ENCODE data around the gene POLD1. TPM values are rescaled to one million over a fixed set of nuclear protein-coding genes. Genes with fewer than 3 reads are reported as not detected.
A peak's percentile ranks its signal among the peaks of the same experiment; 100 is the strongest.

POLD1 gene
- polyA plus RNA-seq, 3 donors: 9.3 to 22.4 (median 15.6) TPM

DNA sequence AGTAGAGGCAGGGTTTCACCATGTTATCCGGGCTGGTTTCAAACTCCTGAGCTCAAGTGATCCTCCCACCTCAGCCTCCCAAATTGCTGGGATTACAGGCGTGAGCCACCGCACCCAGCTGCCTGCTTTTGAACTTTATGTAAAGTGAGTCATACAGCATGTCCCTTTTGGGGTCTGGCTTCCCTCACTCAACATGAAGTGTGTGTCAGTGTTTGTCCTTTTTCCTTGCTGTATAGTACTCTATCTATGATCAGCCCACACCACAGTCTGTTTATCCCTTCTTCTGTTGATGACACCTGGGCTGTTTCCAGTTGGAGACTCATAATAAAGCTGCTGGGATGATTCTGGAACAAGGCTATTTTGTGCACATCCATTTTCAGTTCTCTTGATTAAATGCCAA lies 36.7 kb downstream of the POLD1 start:
- H3K9me3 Mint-ChIP-seq: peaks cover 0 to 5% (median 2%) of the 10 kb centered on the region in 7 donors
- Histone ChIP-seq H3K36me3 (replicated peaks in 1 of 2; ENCODE audit: control insufficient read depth in 1 of 2, insufficient read depth in 2 of 2, low read length in 2 of 2) (no peaks in the 10 kb centered on the region), H3K9ac (ENCODE audit: insufficient read depth, low read length, poor library complexity, severe bottlenecking) (no peak overlapping the region), H3K4me2 (replicated peaks; ENCODE audit: extremely low read depth, low read length, poor library complexity, severe bottlenecking) (no peak overlapping the region), H3K27ac (ENCODE audit: low read depth in 1 of 2, low read length in 2 of 2) (no peak overlapping the region), H3K4me1 (ENCODE audit: control insufficient read depth in 1 of 2, insufficient read depth in 2 of 2, low read length in 2 of 2) (peaks cover 28 to 35% of the 10 kb centered on the region in 2 donors), H3K79me2 (ENCODE audit: insufficient read depth, low read length) (no peaks in the 10 kb centered on the region), H2AFZ (ENCODE audit: insufficient read depth, low read depth, low read length, poor library complexity, severe bottlenecking) (no peak overlapping the region), H4K20me1 (ENCODE audit: insufficient read depth, low read length) (no peaks in the 10 kb centered on the region), H3K4me3 (replicated peaks in 1 of 3; ENCODE audit: low read depth in 2 of 3, low read length in 3 of 3) (no peak overlapping the region), H3K9me3 (replicated peaks in 1 of 2; ENCODE audit: control insufficient read depth in 1 of 2, insufficient read depth in 1 of 2, low read length in 2 of 2) (no peaks in the 10 kb centered on the region), H3K27me3 (ENCODE audit: control insufficient read depth in 2 of 2, insufficient read depth in 2 of 2, low read length in 2 of 2) (peaks cover 5 to 21% of the 10 kb centered on the region in 2 donors)
- no peak for DNase-seq
- WGBS (ENCODE audit: insufficient coverage): no CpG with 5 or more reads among the region's 3 CpGs
- intact Hi-C loops (cut with micrococcal nuclease): no loop called here
- peak overlapping the region in 1 of 2 donors; percentile 27 for H3K4me3 Mint-ChIP-seq
- H3K4me1 Mint-ChIP-seq: peaks cover 23% of the 10 kb centered on the region
- peaks cover 0 to 8% of the 10 kb centered on the region in 2 donors for H3K36me3 Mint-ChIP-seq
- peaks cover 26 to 30% (median 27%) of the 10 kb centered on the region in 3 donors for H3K27me3 Mint-ChIP-seq (ENCODE audit: low read depth in 3 of 3)
- TF ChIP-seq, protein P1, sequence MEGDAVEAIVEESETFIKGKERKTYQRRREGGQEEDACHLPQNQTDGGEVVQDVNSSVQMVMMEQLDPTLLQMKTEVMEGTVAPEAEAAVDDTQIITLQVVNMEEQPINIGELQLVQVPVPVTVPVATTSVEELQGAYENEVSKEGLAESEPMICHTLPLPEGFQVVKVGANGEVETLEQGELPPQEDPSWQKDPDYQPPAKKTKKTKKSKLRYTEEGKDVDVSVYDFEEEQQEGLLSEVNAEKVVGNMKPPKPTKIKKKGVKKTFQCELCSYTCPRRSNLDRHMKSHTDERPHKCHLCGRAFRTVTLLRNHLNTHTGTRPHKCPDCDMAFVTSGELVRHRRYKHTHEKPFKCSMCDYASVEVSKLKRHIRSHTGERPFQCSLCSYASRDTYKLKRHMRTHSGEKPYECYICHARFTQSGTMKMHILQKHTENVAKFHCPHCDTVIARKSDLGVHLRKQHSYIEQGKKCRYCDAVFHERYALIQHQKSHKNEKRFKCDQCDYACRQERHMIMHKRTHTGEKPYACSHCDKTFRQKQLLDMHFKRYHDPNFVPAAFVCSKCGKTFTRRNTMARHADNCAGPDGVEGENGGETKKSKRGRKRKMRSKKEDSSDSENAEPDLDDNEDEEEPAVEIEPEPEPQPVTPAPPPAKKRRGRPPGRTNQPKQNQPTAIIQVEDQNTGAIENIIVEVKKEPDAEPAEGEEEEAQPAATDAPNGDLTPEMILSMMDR (IDR thresholded peaks at IDR 0.05): no peak
- H3K27ac Mint-ChIP-seq: peak overlapping the region in 1 of 7 donors; percentile 6

DNA sequence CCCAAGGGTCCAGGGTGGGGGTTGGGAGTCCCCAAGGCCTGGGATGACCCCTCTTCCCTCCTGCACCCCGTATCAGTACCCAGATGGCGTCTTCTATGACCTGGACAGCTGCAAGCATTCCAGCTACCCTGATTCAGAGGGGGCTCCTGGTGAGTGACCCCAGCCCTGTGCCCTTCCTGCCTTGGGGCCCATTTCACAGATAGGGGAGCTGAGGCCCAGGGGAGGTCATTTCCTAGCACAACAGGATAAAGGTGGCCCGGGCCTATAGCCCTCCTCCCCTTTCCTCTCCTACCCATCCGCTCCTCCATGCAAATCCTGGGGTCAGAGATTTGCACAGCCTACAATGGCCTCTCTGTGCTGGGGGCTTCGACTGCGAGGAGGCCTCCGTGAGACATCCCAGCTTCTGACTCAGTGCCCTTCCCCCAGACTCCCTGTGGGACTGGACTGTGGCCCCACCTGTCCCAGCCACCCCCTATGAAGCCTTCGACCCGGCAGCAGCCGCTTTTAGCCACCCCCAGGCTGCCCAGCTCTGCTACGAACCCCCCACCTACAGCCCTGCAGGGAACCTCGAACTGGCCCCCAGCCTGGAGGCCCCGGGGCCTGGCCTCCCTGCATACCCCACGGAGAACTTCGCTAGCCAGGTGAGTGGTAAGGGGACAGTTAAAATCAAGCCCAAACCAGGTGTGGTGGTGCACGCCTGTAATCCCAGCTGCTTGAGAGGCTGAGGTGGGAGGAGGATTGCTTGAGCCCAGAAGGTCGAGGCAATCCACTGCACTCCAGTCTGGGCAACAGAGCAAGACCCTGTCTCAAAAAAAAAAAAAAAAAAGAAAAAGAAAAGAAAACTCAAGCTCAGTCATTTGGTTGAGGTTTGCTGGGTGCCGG lies 38.5 kb downstream of the POLD1 start:
- H3K4me1 ChIP-seq (ENCODE audit: control insufficient read depth in 1 of 2, insufficient read depth in 2 of 2, low read length in 2 of 2): peaks cover 19 to 24% of the 10 kb centered on the region in 2 donors
- Mint-ChIP-seq H3K4me1 (peaks cover 18% of the 10 kb centered on the region), H3K4me3 (no peak overlapping the region), H3K27ac (peak overlapping the region in 2 of 7 donors; percentile 42 to 47), H3K9me3 (peaks cover 0 to 5% (median 2%) of the 10 kb centered on the region in 7 donors), H3K36me3 (peaks cover 0 to 8% of the 10 kb centered on the region in 2 donors), H3K27me3 (ENCODE audit: low read depth in 3 of 3) (peaks cover 24 to 30% (median 26%) of the 10 kb centered on the region in 3 donors)
- H3K36me3 ChIP-seq (replicated peaks in 1 of 2; ENCODE audit: control insufficient read depth in 1 of 2, insufficient read depth in 2 of 2, low read length in 2 of 2): no peaks in the 10 kb centered on the region
- H3K27ac ChIP-seq (ENCODE audit: low read depth in 1 of 2, low read length in 2 of 2): no peak overlapping the region
- H3K9me3 ChIP-seq (replicated peaks in 1 of 2; ENCODE audit: control insufficient read depth in 1 of 2, insufficient read depth in 1 of 2, low read length in 2 of 2): no peaks in the 10 kb centered on the region
- no peaks in the 10 kb centered on the region for H4K20me1 ChIP-seq (ENCODE audit: insufficient read depth, low read length)
- H3K9ac ChIP-seq (ENCODE audit: insufficient read depth, low read length, poor library complexity, severe bottlenecking): no peak overlapping the region
- no peaks in the 10 kb centered on the region for H3K79me2 ChIP-seq (ENCODE audit: insufficient read depth, low read length)
- no peak overlapping the region for H2AFZ ChIP-seq (ENCODE audit: insufficient read depth, low read depth, low read length, poor library complexity, severe bottlenecking)
- 94% methylated on average over 11 of the region's 18 CpGs for WGBS (ENCODE audit: insufficient coverage)
- H3K27me3 ChIP-seq (ENCODE audit: control insufficient read depth in 2 of 2, insufficient read depth in 2 of 2, low read length in 2 of 2): peaks cover 5 to 21% of the 10 kb centered on the region in 2 donors
- no peak overlapping the region for H3K4me3 ChIP-seq (replicated peaks in 1 of 3; ENCODE audit: low read depth in 2 of 3, low read length in 3 of 3)
- intact Hi-C loops (cut with micrococcal nuclease): no loop called here
- no peak overlapping the region for H3K4me2 ChIP-seq (replicated peaks; ENCODE audit: extremely low read depth, low read length, poor library complexity, severe bottlenecking)
- DNase-seq: no peak
- TF ChIP-seq, protein P1 (IDR thresholded peaks at IDR 0.05): no peak

Measured in CD14-positive monocyte (primary cell).